Nucleus accumbens (tissue), 56 donors: ENCODE data around the gene ACTR1A.
A peak's percentile ranks its signal among the peaks of the same experiment; 100 is the strongest.

Experiments
- DNase-seq, 56 donors: peaks; one replicate each; lab custom pipeline; 2025; lab: John Stamatoyannopoulos, UW

Gene ACTR1A

DNA sequence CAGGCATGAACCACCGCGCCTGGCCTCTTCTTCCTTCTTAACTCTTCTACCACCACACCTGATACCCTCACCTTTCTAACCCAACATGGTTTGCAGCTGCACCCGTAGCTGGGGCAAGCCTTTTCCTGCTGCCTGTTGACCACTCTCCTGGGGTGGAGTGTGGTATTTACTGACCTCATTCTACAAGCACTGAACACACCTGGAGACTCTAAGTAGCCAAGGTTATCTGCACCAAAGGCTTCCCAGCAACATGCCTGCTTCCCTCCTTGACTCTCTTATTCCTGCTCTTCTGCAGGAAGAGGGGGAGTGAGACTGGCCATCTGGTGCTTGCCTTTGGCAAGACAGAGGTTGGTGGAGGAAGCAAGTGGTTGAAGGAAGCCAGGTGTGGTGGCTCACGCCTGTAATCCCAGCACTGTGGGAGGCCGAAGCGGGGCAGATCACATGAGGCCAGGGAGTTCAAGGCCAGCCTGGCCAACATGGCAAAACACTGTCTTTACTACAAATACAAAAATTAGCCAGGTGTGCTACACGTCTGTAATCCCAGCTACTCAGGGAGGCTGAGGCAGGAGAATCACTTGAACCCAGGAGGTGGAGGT lies 10.1 kb downstream of the ACTR1A start:
- DNase-seq = no peak

GRCh38 chr10:102491136-102491535 lies 11.4 kb downstream of the ACTR1A start:
- no peak for DNase-seq

DNA sequence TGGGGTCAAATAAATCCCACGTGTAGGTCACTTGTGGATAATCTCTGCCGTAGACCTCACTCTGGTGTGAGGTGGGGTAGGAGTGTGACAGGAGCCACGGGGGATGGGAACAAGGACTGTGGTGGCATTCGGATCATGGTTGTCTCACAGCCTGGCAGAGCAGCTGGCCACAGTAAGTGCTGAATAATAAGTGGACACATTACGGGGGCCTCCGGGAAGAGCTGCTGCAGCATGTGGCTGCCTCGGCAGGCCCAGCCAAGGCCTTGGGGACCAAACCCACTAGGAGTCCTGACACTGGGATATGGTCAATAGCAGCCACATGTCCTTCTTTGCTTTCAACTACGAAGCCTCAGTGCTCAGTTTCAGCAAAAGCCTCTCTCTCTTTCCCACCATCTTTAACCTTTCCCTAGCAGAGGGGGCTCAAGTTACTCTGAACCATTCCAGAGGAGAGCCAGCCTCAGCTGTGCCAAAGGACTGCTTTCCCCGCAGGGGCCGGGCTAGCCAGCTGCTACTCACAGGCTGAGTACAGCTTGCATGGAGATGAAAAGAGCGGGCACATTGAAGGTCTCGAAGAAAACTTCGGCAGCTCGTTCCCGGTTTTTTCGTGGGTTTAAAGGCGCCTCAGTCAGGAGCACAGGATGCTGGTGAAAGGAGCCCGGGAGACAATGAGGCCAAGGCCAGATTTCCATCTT lies 17.3 kb downstream of the ACTR1A start:
- DNase-seq = no peak

DNA sequence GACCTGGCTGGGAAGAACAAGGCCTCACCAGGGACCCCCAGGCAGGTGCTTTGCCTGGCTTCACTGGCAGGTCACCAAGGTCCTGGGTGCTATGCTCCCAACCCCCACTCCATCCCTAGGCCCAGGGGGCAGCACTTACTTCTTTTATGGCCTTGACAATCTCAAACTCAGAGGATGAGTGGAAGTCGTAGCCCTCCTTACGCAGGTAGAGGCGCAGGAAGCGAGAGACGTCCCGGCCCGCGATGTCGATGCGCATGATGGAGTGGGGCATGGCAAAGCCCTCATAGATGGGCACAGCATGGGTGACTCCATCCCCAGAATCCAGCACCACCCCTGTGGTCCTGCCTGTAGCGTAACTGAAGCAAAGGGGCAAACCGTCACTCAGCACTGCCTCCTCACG lies 18.5 kb downstream of the ACTR1A start:
- DNase-seq = no peak

DNA sequence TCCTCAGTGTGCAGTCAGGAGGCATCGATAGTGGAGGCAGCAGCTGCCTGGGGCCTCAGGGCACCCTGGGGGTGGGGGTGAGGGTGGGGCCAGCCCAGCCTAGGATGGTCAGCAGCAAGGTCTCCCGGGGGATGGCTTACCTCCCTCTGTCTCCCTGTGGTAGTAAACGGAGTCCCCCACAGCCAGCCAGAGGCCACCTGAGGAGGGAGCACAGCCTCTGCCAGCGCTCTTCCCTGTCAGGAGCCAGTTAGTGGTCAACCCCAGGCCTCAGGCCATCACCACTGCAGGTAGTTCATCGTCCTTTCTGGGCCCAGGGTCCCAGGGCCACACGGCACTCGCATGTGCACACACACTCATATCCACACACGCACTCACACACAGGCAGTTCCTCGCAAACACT lies 22.1 kb downstream of the ACTR1A start:
- no peak for DNase-seq

DNA sequence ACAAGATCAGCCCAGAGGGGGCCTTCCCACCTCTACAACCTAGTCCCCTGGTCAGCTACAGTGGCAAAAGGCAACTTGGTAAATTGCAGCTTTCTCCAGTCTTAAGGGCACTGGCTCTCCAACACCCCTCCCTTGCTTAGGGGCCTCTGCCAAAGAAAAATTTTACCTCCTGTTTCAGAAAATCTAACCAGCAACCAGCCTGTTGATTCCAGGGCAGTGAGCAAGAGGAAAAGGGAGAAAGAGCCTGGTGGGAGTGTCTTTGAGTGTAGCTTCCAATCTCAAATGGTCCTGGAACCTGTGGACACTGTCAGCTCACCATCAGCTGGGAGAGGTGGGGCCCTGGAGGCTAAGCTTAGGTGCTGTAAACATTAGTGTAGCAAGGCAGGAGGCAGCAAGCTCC lies 22.9 kb downstream of the ACTR1A start:
- no peak for DNase-seq

DNA sequence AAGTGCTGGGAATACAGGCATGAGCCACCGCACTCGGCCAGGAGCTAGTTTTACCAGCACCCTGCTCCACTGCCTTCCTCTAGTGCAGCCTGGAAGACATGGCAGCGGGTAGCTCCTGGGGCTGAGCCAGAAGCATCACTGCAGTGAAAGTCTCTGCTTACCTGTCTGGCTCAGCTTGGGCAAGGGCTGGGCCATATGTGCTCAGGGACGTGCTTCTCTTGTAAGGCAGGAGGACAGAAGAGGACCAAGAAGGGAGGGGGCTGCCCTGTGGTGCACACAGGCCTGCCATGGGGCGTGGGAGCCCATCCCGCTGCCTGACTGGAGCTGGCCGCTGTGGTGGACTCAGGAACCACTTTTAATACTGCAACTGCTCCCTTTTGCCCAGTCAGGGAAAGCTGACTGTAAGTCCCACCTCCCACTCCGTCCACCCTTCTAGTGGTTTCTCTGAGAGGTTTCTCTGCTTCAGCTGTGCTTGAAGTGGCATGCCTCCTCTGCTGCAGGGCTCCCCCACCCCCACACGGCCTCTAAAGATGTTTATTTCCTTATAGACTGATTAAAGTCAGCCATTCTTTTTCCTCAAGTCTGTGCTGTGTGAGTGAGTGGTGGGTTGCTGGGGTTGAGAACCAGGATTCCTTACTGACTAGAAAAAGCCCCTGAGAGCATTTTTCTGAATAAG lies 25.9 kb downstream of the ACTR1A start:
- DNase-seq = no peak

- no peak for DNase-seq
Observed at GRCh38 chr10:102475451-102476040, 27.0 kb downstream of the ACTR1A start.

- DNase-seq = no peak
Observed at GRCh38 chr10:102473445-102474331, 28.8 kb downstream of the ACTR1A start.

DNA sequence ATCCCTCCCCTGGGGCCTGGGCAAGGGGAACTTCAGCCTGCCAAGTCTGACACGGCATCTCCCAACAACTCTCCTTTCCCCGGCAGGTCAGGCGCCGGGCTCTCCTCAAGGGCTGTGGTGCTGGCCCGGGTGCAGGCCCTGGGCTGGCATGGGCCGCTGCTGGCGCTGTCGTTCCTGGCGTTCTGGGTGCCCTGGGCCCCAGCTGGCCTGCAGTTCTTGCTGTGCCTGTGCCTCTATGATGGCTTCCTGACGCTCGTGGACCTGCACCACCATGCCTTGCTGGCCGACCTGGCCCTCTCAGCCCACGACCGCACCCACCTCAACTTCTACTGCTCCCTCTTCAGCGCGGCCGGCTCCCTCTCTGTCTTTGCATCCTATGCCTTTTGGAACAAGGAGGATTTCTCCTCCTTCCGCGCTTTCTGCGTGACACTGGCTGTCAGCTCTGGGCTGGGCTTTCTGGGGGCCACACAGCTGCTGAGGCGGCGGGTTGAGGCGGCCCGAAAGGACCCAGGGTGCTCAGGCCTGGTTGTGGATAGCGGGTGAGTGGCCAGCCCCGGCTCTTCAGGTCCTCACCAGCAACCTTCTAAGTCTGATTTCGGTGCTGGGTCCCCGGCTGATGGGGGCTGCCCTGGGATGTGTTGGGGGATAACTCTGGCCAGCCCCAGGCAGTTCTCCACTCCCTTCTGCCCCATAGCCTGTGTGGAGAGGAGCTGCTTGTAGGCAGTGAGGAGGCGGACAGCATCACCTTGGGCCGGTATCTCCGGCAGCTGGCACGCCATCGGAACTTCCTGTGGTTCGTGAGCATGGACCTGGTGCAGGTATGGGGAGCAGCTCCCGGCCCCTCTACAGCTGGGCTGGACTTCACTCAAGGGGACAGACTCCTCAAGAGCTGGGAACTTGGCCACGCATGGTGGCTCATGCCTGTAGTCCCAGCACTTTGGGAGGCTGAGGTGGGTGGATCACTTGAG lies 31.6 kb downstream of the ACTR1A start:
- no peak for DNase-seq

DNA sequence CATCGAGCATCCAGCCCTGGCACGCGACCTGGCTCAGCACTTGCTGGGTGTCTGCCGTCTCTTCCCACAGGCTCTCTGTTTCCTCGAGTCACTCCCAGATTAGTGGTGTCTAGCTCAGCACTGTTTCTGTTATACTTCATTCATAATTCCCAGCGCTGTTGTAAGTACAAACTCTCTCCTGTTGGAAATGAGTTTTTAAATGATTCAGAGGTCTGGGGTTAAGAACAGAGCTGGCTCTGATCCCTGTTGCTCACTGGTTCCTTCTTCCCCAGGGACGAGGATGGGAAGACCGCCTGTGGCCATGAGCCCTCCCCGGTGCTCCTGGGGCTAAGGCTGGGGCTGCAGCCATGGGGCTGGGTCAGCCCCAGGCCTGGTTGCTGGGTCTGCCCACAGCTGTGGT lies 33.8 kb downstream of the ACTR1A start:
- no peak for DNase-seq

DNA sequence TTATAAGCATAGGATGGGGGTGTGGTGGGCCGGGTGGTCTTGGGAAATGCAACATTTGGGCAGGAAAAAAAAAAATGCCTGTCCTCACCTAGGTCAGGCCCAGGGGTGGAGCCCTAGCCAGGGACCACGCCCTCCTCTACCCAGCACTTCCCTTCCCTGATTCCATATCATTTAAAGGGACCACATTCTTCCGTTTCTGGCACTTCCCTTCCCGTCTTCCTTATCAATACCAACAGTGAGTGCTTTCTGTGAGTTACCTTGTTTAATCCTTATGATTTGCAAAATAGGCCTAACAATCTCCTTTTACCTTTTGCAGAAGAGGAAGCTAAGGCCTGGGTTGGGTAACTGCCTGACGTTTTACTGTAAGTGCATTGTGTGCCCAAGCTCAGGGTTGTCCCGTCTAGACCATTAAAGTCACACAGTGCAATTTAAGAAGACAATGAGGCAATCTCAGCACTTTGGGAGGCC lies 34.5 kb downstream of the ACTR1A start:
- DNase-seq = no peak

- DNase-seq = no peak
Observed at GRCh38 chr10:102467318-102467717, 35.2 kb downstream of the ACTR1A start.

- DNase-seq = peak in 9 of 56 donors; percentile 12 to 48 (median 27)
Observed at GRCh38 chr10:102465466-102465865, 37.0 kb downstream of the ACTR1A start.

GRCh38 chr10:102463983-102464382 lies 38.5 kb downstream of the ACTR1A start:
- no peak for DNase-seq

DNA sequence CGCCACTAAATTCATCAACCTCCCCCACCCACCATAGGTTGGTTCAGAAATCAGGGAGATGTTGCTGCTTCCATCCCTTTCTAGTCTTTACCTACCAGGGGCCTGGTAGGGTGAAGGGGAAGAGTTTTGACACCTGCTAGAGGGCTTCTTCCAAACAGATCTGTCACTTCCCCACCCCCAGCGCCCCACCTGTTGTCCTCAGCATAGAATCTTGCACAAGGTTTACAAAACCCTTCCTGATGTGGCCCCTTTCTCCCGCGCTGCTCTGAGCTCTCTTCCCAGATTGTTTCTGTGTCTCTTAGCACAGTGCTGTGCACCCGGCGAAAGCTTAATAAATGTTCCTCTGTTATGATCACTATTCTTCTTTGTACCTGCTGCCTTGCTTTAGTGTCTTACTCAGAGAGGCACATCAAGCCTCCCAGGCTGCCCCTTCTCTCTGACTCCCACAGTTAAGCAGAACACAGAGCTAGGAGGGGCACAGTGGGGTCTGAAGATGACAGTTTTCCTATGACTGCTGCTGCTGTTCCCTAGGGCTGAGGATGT lies 39.9 kb downstream of the ACTR1A start:
- DNase-seq = no peak

DNA sequence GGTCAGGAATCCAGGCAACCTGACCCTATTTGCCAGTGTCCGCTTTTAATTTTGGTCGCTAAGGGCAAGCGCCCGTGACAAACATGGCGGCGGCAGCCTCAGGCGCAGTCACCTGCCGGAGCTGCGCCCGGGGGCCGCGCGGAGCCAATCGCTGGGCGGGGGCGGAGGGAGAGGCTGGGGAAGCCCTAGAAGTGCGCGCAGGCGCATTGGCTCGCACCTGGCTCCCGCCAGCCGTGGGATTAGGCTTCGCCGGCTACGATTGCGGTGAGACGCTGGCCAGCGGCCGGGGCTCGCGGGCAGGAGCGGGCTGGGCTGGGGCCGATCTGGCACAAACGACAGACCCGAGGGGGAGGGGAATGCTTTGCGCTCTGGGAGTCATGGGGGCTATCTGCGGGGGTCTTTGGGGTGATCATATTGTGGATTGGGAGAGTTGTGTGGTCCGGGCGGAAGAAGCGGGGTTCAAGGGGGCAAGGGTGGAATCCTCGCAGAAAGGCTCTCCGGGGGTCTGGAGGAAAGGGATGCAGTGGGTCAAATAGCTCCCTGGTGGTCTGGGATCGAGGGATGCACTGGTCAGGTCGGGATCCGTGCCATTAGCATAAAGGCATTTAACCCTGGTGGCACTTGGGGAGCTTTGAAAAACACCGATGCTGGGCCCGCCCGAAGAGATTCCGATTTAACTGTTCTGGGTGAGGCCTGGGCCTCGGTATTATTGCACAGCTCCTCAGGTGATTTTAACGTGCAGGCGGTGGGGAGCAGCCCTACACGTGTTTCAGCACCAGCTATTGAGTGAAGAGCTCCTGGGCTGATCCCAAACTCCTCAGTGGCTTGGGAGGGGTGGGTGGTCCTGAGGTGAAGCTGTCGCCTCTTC lies 41.1 kb downstream of the ACTR1A start:
- DNase-seq = peak in 54 of 56 donors; percentile 48 to 92 (median 79)

GRCh38 chr10:102460836-102461186 lies 41.7 kb downstream of the ACTR1A start:
- DNase-seq = peak in 1 of 56 donors; percentile 40
